ENCODE data around the gene CALML5.

DNA sequence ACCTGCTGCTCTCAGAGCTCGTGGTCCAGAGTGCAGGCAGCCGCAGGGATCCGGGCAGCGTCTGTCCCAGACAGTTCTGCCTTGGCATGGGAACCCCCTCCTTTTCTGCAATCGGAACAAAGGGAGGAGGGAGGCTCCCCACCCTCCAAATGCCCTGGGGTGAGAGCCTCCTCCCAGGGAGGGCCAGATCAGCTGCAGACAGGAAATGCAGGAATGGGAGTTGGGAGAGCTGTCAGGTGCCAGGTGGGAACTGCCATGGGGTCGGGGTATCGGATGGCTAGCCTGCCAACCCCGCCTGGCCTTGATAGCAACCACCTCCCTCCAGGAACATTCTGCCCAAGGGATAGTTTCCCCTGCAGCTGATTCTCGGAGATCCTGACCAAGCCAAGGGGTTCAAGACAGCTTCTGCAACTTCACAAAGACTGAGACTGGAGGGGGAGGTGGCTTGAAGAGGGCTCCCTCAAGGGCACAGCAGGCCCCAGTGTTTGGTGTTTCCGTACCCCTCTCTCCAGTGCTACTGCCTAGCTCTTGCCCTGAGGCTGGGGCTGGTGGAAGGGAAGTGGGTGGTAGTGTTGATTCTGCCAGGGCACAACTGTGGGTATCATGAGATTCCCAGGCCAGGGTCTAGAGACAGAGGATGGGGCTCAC is at the start of gene CALML5:
- TF ChIP-seq, protein P1, sequence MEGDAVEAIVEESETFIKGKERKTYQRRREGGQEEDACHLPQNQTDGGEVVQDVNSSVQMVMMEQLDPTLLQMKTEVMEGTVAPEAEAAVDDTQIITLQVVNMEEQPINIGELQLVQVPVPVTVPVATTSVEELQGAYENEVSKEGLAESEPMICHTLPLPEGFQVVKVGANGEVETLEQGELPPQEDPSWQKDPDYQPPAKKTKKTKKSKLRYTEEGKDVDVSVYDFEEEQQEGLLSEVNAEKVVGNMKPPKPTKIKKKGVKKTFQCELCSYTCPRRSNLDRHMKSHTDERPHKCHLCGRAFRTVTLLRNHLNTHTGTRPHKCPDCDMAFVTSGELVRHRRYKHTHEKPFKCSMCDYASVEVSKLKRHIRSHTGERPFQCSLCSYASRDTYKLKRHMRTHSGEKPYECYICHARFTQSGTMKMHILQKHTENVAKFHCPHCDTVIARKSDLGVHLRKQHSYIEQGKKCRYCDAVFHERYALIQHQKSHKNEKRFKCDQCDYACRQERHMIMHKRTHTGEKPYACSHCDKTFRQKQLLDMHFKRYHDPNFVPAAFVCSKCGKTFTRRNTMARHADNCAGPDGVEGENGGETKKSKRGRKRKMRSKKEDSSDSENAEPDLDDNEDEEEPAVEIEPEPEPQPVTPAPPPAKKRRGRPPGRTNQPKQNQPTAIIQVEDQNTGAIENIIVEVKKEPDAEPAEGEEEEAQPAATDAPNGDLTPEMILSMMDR (IDR thresholded peaks at IDR 0.05) = no peak
- TF ChIP-seq POLR2AphosphoS5 (IDR thresholded peaks at IDR 0.05) = no peak

Measured in stomach (tissue), 4 donors.